Measurements from ENCODE around the gene PFAS. TPM values are rescaled to one million over a fixed set of nuclear protein-coding genes. Genes with fewer than 3 reads are reported as not detected.

PFAS gene
- total and polyA plus RNA-seq, 2 experiments from 2014 or later, result 96.1 to 168 TPM

DNA sequence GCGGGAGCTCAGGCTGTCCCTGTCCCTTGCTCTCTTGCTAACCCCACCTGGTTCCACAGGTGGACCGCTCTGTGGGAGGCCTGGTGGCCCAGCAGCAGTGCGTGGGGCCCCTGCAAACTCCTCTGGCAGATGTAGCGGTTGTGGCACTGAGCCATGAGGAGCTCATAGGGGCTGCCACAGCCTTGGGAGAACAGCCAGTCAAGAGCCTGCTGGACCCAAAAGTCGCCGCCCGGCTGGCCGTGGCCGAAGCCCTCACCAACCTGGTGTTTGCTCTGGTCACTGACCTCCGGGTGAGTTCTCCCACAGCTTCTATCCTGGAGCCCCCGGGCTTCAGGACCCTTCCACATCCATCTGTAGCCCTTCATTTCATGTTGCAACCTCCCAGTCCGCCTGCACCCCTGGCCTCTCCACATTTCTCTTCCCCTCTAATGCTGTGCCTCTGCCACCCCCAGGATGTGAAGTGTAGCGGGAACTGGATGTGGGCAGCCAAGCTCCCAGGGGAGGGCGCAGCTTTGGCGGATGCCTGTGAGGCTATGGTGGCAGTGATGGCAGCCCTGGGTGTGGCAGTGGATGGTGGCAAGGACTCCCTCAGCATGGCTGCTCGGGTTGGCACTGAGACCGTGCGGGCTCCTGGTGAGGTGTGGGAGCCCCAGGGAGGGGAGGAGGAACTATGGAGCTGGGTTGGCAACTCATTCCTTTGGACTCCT is 15.9 kb downstream of the PFAS start:
- Mint-ChIP-seq H3K36me3 (ENCODE audit: low read depth) (peaks cover 94% of the 10 kb centered on the region), H3K9me3 (peaks cover 3% of the 10 kb centered on the region; the same call in 1 of the 3 replicates), H3K4me3 (no peak overlapping the region), H3K27ac (no peak overlapping the region), H3K4me1 (no peaks in the 10 kb centered on the region), H3K27me3 (ENCODE audit: insufficient read depth, low read depth, poor library complexity) (peaks cover 3% of the 10 kb centered on the region)
- H3K36me3 ChIP-seq (ENCODE audit: insufficient read depth), result peaks cover 64% of the 10 kb centered on the region
- H3K4me3 ChIP-seq, result no peak overlapping the region
- ATAC-seq (no peak), DNase-seq (ENCODE audit: low spot score) (no peak)
- no peaks in the 10 kb centered on the region for H3K4me1 ChIP-seq (ENCODE audit: insufficient read depth)
- TF ChIP-seq NANOG (IDR thresholded peaks at IDR 0.05; ENCODE audit: borderline replicate concordance) (no peak), STAT1 (IDR thresholded peaks at IDR 0.05; ENCODE audit: unreplicated experiment) (no peak)
- TF ChIP-seq, protein P1, sequence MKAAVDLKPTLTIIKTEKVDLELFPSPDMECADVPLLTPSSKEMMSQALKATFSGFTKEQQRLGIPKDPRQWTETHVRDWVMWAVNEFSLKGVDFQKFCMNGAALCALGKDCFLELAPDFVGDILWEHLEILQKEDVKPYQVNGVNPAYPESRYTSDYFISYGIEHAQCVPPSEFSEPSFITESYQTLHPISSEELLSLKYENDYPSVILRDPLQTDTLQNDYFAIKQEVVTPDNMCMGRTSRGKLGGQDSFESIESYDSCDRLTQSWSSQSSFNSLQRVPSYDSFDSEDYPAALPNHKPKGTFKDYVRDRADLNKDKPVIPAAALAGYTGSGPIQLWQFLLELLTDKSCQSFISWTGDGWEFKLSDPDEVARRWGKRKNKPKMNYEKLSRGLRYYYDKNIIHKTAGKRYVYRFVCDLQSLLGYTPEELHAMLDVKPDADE (IDR thresholded peaks at IDR 0.05), result no peak
- TF ChIP-seq, protein P2, sequence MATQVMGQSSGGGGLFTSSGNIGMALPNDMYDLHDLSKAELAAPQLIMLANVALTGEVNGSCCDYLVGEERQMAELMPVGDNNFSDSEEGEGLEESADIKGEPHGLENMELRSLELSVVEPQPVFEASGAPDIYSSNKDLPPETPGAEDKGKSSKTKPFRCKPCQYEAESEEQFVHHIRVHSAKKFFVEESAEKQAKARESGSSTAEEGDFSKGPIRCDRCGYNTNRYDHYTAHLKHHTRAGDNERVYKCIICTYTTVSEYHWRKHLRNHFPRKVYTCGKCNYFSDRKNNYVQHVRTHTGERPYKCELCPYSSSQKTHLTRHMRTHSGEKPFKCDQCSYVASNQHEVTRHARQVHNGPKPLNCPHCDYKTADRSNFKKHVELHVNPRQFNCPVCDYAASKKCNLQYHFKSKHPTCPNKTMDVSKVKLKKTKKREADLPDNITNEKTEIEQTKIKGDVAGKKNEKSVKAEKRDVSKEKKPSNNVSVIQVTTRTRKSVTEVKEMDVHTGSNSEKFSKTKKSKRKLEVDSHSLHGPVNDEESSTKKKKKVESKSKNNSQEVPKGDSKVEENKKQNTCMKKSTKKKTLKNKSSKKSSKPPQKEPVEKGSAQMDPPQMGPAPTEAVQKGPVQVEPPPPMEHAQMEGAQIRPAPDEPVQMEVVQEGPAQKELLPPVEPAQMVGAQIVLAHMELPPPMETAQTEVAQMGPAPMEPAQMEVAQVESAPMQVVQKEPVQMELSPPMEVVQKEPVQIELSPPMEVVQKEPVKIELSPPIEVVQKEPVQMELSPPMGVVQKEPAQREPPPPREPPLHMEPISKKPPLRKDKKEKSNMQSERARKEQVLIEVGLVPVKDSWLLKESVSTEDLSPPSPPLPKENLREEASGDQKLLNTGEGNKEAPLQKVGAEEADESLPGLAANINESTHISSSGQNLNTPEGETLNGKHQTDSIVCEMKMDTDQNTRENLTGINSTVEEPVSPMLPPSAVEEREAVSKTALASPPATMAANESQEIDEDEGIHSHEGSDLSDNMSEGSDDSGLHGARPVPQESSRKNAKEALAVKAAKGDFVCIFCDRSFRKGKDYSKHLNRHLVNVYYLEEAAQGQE (IDR thresholded peaks at IDR 0.05; ENCODE audit: unreplicated experiment), result no peak
- TF ChIP-seq, protein P3, sequence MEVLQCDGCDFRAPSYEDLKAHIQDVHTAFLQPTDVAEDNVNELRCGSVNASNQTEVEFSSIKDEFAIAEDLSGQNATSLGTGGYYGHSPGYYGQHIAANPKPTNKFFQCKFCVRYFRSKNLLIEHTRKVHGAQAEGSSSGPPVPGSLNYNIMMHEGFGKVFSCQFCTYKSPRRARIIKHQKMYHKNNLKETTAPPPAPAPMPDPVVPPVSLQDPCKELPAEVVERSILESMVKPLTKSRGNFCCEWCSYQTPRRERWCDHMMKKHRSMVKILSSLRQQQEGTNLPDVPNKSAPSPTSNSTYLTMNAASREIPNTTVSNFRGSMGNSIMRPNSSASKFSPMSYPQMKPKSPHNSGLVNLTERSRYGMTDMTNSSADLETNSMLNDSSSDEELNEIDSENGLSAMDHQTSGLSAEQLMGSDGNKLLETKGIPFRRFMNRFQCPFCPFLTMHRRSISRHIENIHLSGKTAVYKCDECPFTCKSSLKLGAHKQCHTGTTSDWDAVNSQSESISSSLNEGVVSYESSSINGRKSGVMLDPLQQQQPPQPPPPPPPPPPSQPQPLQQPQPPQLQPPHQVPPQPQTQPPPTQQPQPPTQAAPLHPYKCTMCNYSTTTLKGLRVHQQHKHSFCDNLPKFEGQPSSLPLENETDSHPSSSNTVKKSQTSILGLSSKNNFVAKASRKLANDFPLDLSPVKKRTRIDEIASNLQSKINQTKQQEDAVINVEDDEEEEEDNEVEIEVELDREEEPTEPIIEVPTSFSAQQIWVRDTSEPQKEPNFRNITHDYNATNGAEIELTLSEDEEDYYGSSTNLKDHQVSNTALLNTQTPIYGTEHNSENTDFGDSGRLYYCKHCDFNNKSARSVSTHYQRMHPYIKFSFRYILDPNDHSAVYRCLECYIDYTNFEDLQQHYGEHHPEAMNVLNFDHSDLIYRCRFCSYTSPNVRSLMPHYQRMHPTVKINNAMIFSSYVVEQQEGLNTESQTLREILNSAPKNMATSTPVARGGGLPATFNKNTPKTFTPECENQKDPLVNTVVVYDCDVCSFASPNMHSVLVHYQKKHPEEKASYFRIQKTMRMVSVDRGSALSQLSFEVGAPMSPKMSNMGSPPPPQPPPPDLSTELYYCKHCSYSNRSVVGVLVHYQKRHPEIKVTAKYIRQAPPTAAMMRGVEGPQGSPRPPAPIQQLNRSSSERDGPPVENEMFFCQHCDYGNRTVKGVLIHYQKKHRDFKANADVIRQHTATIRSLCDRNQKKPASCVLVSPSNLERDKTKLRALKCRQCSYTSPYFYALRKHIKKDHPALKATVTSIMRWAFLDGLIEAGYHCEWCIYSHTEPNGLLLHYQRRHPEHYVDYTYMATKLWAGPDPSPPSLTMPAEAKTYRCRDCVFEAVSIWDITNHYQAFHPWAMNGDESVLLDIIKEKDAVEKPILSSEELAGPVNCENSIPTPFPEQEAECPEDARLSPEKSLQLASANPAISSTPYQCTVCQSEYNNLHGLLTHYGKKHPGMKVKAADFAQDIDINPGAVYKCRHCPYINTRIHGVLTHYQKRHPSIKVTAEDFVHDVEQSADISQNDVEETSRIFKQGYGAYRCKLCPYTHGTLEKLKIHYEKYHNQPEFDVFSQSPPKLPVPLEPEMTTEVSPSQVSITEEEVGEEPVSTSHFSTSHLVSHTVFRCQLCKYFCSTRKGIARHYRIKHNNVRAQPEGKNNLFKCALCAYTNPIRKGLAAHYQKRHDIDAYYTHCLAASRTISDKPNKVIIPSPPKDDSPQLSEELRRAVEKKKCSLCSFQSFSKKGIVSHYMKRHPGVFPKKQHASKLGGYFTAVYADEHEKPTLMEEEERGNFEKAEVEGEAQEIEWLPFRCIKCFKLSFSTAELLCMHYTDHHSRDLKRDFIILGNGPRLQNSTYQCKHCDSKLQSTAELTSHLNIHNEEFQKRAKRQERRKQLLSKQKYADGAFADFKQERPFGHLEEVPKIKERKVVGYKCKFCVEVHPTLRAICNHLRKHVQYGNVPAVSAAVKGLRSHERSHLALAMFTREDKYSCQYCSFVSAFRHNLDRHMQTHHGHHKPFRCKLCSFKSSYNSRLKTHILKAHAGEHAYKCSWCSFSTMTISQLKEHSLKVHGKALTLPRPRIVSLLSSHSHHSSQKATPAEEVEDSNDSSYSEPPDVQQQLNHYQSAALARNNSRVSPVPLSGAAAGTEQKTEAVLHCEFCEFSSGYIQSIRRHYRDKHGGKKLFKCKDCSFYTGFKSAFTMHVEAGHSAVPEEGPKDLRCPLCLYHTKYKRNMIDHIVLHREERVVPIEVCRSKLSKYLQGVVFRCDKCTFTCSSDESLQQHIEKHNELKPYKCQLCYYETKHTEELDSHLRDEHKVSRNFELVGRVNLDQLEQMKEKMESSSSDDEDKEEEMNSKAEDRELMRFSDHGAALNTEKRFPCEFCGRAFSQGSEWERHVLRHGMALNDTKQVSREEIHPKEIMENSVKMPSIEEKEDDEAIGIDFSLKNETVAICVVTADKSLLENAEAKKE (CRISPR knock-in tag; IDR thresholded peaks at IDR 0.05), result no peak
- H4K20me1 ChIP-seq (replicated peaks; ENCODE audit: insufficient read depth), result peaks cover 22% of the 10 kb centered on the region
- no peaks in the 10 kb centered on the region for H3K79me2 ChIP-seq (replicated peaks; ENCODE audit: insufficient read depth)
- no peak overlapping the region for H2AFZ ChIP-seq
- no peak overlapping the region for H3K27ac ChIP-seq (ENCODE audit: low read depth)
- 0 out of 2 replicates have a peak, but pooled peaks cover 6% of the 10 kb centered on the region for H3F3A ChIP-seq (replicated peaks; ENCODE audit: low read depth)
- no peaks in the 10 kb centered on the region for H3K9me2 ChIP-seq (ENCODE audit: insufficient read depth)
- no peak overlapping the region for H3K4me2 ChIP-seq
- no peaks in the 10 kb centered on the region for H3K27me3 ChIP-seq (ENCODE audit: insufficient read depth)

All from GM23338 (cell line).